ENCODE measurements around the gene RPL23.

DNA sequence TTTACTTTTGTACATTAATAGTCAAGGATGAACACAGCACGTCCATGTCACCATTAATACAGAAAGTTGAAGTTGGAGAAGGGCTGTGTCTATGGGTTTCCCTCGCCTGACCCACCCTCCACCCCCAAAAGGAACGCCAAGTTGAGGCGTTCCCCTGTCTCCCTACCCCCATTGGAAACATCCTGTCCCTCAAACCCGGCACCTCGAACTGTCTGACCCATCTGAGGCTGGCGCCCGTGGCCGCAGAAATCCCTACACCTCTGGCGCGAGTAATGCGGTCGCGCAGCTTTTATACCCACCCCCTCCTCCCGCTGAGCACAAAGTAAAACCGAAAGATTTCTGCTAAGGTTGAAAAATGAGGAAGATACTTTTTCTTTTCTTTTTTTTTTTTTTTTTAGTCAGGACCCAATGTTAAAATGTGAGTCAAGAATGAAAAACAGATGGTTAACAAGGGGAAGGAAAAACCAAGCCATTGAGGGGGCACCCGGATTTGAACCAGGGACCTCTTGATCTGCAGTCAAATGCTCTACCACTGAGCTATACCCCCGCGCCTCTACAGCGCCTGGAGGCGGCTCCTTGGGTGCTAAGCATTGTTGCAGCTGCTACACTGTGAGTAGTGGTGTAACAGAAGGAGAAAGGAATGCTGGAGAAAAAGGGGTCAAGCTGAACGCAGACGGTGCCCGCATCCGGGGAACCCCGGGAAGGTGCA is 15.4 kb upstream of the RPL23 start:
- TF ChIP-seq POLR2A (IDR thresholded peaks at IDR 0.05; ENCODE audit: low read depth) (no peak), POLR2AphosphoS5 (IDR thresholded peaks at IDR 0.05) (peak; percentile 65 to 66), EP300 (IDR thresholded peaks at IDR 0.05) (no peak)
- TF ChIP-seq, protein P1, sequence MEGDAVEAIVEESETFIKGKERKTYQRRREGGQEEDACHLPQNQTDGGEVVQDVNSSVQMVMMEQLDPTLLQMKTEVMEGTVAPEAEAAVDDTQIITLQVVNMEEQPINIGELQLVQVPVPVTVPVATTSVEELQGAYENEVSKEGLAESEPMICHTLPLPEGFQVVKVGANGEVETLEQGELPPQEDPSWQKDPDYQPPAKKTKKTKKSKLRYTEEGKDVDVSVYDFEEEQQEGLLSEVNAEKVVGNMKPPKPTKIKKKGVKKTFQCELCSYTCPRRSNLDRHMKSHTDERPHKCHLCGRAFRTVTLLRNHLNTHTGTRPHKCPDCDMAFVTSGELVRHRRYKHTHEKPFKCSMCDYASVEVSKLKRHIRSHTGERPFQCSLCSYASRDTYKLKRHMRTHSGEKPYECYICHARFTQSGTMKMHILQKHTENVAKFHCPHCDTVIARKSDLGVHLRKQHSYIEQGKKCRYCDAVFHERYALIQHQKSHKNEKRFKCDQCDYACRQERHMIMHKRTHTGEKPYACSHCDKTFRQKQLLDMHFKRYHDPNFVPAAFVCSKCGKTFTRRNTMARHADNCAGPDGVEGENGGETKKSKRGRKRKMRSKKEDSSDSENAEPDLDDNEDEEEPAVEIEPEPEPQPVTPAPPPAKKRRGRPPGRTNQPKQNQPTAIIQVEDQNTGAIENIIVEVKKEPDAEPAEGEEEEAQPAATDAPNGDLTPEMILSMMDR (IDR thresholded peaks at IDR 0.05) = peak in 1 of 3 experiments; percentile 15
